AG04449 (cell line): Measurements from ENCODE around the gene CHKA.

Experiments
- CTCF ChIA-PET: fragments of 350-600 bp; formaldehyde crosslinking; extraction: SDS; loops from one replicate; lab custom pipeline; 2021; ENCODE audit warnings: antibody characterized with exemption; lab: Yijun Ruan, JAX
- POLR2A ChIA-PET: fragments of 400-600, 350-600 bp; formaldehyde crosslinking; extraction: SDS; loops from one replicate; lab custom pipeline; 2020; ENCODE audit warnings: antibody characterized with exemption, inconsistent platforms; lab: Yijun Ruan, JAX
- DNase-seq: peaks from one replicate; pipeline ENCODE4 v3.0.0-alpha.2; 2010; ENCODE audit warnings: low read depth, low spot score
- H3K4me3 ChIP-seq: 2 replicates; pipeline ENCODE4 v1.5.1; 2011; ENCODE audit warnings: low read depth, mild to moderate bottlenecking, control low read depth, low read length
- TF ChIP-seq, protein P1 (sequence below): IDR thresholded peaks from one replicate; pipeline ENCODE4 v1.5.1; 2011; ENCODE audit warnings: mild to moderate bottlenecking, moderate library complexity, low read length, control low read depth, inconsistent platforms; ENCODE audit not compliant: insufficient read depth; ENCODE audit errors: missing control alignments

CHKA gene

DNA sequence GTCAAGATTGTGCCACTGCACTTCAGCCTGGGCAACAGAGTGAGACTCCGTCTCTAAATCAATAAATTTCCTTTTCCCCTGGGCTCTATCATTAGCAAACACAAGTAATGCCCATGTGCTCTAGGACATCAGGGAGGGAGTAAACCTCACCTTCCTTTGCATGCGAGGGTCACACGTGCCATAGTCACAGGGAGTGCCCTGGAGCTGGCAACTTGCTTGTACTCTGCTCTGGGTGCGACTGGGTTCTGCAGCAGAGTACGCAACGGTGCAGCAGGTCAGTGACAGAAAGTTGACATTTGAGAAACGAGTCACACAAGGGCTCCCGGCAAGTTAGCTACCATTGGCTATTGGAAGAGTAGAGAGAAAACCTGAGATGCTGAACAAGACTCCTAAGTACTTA, 32.6 kb upstream of the CHKA start:
- CTCF ChIA-PET, result no interaction called here
- TF ChIP-seq, protein P1, sequence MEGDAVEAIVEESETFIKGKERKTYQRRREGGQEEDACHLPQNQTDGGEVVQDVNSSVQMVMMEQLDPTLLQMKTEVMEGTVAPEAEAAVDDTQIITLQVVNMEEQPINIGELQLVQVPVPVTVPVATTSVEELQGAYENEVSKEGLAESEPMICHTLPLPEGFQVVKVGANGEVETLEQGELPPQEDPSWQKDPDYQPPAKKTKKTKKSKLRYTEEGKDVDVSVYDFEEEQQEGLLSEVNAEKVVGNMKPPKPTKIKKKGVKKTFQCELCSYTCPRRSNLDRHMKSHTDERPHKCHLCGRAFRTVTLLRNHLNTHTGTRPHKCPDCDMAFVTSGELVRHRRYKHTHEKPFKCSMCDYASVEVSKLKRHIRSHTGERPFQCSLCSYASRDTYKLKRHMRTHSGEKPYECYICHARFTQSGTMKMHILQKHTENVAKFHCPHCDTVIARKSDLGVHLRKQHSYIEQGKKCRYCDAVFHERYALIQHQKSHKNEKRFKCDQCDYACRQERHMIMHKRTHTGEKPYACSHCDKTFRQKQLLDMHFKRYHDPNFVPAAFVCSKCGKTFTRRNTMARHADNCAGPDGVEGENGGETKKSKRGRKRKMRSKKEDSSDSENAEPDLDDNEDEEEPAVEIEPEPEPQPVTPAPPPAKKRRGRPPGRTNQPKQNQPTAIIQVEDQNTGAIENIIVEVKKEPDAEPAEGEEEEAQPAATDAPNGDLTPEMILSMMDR, result no peak
- DNase-seq, result no peak
- H3K4me3 ChIP-seq, result no peak overlapping the region
- POLR2A ChIA-PET, result no interaction called here

DNA sequence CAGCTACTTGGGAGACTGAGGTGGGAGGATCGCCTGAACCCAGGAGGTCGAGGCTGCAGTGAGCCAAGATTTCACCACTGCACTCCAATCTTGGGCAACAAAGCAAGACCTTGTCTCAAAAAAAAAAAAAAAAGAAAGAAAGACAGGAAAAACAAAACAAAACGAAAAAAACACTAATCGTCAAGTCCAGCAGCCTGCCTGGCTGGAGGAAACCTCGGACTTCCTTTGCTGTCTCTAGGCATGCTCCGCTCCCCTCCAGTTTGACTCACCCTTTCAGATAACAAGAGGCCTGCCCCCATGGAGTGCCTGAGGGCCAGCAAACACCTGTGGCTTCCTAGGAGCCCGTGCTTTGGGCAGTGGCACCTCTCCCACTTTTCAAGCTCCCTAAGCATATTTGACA, 28.8 kb upstream of the CHKA start:
- DNase-seq, result no peak
- H3K4me3 ChIP-seq, result no peak overlapping the region
- TF ChIP-seq, protein P1, result no peak
- CTCF ChIA-PET, result no interaction called here
- POLR2A ChIA-PET, result no interaction called here

DNA sequence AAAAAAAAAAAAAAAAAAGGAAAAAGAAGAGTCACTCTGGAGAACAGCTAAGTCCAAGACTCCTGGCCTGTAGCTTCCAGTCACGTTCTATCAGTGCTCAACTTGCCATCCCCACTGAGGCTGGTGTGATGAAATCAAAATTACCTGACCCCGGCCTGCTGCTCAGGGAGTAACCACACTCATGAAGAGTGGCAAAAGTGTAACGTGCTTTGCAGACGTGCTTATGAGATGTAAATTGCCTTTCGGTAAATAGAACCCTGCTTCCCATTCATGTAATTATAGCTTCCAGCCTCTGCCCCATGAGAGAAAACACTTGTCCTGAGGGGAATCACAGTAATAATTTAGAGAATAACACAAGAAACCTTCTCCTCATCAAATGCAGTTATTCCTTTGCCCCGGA, 28.2 kb upstream of the CHKA start:
- TF ChIP-seq, protein P1, result no peak
- no peak for DNase-seq
- ChIA-PET POLR2A (no interaction called here), CTCF (no interaction called here)
- no peak overlapping the region for H3K4me3 ChIP-seq

DNA sequence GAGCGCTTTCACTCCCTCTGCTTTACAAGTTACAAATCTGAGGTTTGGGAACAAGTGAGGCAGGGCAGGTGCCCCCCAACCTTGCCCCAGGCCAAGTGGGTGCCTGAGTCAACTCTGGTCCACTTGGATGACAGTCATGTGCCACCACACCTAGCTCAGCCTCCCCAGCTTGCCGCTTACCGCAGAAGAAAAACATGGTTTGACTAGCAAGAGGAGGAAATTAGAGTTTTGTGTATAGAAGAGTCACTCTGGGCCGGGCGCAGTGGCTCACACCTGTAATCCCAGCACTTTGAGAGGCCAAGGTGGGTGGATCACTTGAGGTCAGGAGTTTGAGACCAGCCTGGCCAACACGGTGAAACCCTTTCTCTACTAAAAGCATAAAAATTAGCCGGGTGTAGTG, 27.7 kb upstream of the CHKA start:
- ChIA-PET POLR2A (no interaction called here), CTCF (no interaction called here)
- TF ChIP-seq, protein P1, result no peak
- DNase-seq, result no peak
- H3K4me3 ChIP-seq, result no peak overlapping the region

DNA sequence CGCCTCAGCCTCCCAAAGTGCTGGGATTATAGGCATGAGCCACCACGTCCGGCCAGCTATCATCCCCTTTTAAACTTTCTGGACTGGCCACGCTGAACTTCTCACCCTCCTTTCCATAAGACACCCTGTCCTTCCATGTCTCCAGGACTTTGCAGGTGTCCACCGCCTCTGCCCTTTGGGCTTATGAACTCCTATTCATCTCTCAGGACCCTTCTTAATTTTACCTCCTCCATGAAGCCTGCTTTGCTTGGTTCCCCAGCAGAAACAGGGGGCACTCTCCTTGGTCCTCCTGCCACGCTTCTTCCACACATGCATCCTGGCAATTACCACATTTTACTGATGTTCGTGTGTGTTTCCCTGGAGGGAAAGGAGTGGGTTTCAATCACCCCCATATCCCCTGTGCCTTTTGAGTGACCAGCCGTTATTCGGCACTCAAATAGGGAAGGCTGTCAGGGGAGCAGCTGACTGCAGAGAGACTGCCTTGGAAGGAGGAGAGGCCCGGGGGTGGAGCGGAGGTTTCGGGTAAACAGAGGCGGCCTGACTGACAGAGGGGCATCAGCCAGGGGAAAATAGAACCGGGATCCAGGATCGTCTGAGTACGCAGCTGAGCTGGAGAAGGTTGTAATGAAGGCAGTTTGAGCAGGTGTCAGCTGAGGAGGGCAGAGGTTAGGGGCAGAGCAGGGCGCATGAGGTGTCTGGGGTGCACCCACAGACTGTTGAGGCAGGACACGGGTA, 27.1 kb upstream of the CHKA start:
- DNase-seq, result no peak
- no peak overlapping the region for H3K4me3 ChIP-seq
- POLR2A ChIA-PET, result no interaction called here
- CTCF ChIA-PET, result interaction anchor here (0.9 kb wide), 1 partner anchor 10 kb away, joined by 3 read pairs; no protein-coding TSS in a partner anchor
- TF ChIP-seq, protein P1, result no peak

DNA sequence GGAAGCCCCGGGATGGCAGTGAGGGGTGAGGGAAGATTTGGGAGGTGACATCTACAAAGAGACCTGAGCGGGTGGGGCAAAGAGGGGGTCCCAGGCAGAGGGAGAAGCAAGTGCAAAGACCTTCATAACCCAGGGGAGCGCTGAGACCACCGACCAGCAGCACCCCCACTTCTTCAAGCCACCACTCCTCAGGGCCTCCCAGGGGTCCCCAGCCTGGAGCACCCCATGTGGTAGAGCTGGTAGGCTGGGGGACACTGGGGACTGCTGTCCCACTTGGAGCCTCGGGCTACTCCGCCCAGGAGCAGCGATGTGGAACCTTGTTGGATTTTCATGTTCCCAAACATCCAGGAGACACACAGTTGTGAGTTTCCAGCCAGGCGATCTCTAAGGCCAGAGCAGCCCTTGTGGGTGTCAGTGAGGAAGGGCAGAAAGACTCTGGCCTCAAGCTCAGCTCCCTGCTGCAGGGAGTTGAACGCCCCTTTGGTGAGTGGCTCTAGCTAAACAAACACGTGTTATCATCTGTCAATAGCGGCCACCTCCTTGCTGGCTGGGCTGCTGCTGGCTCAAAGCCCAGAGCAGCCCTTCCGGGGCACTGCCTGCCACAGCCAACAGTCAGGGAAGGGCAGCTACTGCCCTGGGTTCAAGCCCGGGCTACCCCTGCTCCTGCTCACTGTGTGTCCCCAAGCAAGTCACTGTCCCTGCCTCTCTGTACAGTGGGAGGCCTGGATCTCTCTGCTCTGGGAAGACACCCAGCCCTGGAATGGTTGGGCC, 25.7 kb upstream of the CHKA start:
- DNase-seq, result no peak
- TF ChIP-seq, protein P1, result no peak
- ChIA-PET CTCF (interaction anchor here (0.9 kb wide), 1 partner anchor 12 kb away, joined by 3 read pairs; no protein-coding TSS in a partner anchor), POLR2A (no interaction called here)
- H3K4me3 ChIP-seq, result no peak overlapping the region
